IMR-90 (cell line): ENCODE measurements around the gene MPZL3. TPM values are rescaled to one million over a fixed set of nuclear protein-coding genes. Genes with fewer than 3 reads are reported as not detected.

Experiments used
- ATAC-seq: fragments of 200-7000 bp; cut with Tn5 transposase; 2 replicates; pipeline ENCODE4 v1.9.1; 2020; ENCODE audit warnings: low read depth, mild to moderate bottlenecking, moderate library complexity
- BruUV-seq: library from RNA; stranded (reverse); fragments of 400-500 nt; replicated peaks from 2 replicates; lab custom pipeline; 2021; lab: Mats Ljungman, UMichigan
- CTCF ChIA-PET: fragments of 300-600 bp; formaldehyde crosslinking; extraction: SDS; loops from one replicate; lab custom pipeline; 2021; ENCODE audit warnings: antibody characterized with exemption; lab: Yijun Ruan, JAX
- POLR2A ChIA-PET: fragments of 300-600 bp; sonication (Branson Sonifier 250); formaldehyde crosslinking; loops from one replicate; lab custom pipeline; 2022; ENCODE audit warnings: antibody characterized with exemption; ENCODE audit not compliant: unreplicated experiment; lab: Charles Lee
- DNase-seq: peaks from one replicate; pipeline ENCODE4 v3.0.0; 2013
- H2AFZ ChIP-seq: replicated peaks from 2 replicates; pipeline ENCODE3; 2013; ENCODE audit warnings: low read length, mild to moderate bottlenecking; ENCODE audit not compliant: poor library complexity
- H2AK5ac ChIP-seq: 2 replicates; pipeline ENCODE4 v1.6.1; 2013; ENCODE audit warnings: low read depth, low read length, inconsistent platforms
- H2AK9ac ChIP-seq: replicated peaks from 2 replicates; pipeline ENCODE3; 2013; ENCODE audit warnings: mild to moderate bottlenecking, low read depth, low read length, moderate library complexity; ENCODE audit not compliant: poor library complexity
- H2BK120ac ChIP-seq: 2 replicates; pipeline ENCODE4 v1.6.1; 2013; ENCODE audit warnings: low read depth, low read length, inconsistent platforms
- H2BK15ac ChIP-seq: 3 replicates; pipeline ENCODE4 v1.6.1; 2013; ENCODE audit warnings: low read depth, low read length, inconsistent platforms
- H2BK20ac ChIP-seq: 2 replicates; pipeline ENCODE4 v1.6.1; 2013; ENCODE audit warnings: low read depth, mild to moderate bottlenecking, inconsistent platforms, low read length, moderate library complexity
- H2BK5ac ChIP-seq: 2 replicates; pipeline ENCODE4 v1.6.1; 2013; ENCODE audit warnings: mild to moderate bottlenecking, low read depth, low read length, inconsistent platforms; ENCODE audit not compliant: poor library complexity, severe bottlenecking
- H3K14ac ChIP-seq: replicated peaks from 2 replicates; pipeline ENCODE4 v1.6.1; 2013; ENCODE audit warnings: low read depth, low read length, inconsistent platforms
- H3K18ac ChIP-seq: 2 replicates; pipeline ENCODE4 v1.6.1; 2013; ENCODE audit warnings: low read depth, low read length, control low read depth
- H3K23ac ChIP-seq: 2 replicates; pipeline ENCODE4 v1.6.1; 2013; ENCODE audit warnings: low read depth, low read length, inconsistent platforms
- H3K27ac ChIP-seq: 2 replicates; pipeline ENCODE4 v1.5.1; 2013; ENCODE audit warnings: mild to moderate bottlenecking, control low read depth, low read length; ENCODE audit not compliant: insufficient read depth
- H3K27me3 ChIP-seq: 2 replicates; pipeline ENCODE4 v1.6.1; 2013; ENCODE audit warnings: low read length; ENCODE audit not compliant: control insufficient read depth, insufficient read depth
- H3K36me3 ChIP-seq: 2 replicates; pipeline ENCODE4 v1.6.1; 2013; ENCODE audit warnings: low read length, mixed read lengths; ENCODE audit not compliant: control insufficient read depth, insufficient read depth
- H3K4ac ChIP-seq: 2 replicates; pipeline ENCODE4 v1.6.1; 2013; ENCODE audit warnings: low read depth, low read length, inconsistent platforms
- H3K4me1 ChIP-seq: 2 replicates; pipeline ENCODE4 v1.6.1; 2013; ENCODE audit warnings: low read length, mixed read lengths; ENCODE audit not compliant: control insufficient read depth, insufficient read depth
- H3K4me2 ChIP-seq: 2 replicates; pipeline ENCODE4 v1.6.1; 2013; ENCODE audit warnings: low read depth, mild to moderate bottlenecking, control low read depth, low read length, moderate library complexity
- H3K4me3 ChIP-seq: 2 replicates; pipeline ENCODE4 v1.5.1; 2013; ENCODE audit warnings: low read depth, mild to moderate bottlenecking, control low read depth, low read length, moderate library complexity; ENCODE audit not compliant: insufficient read depth
- H3K56ac ChIP-seq: 2 replicates; pipeline ENCODE4 v1.6.1; 2013; ENCODE audit warnings: low read length, inconsistent platforms; ENCODE audit not compliant: insufficient read depth; ENCODE audit errors: extremely low read depth
- H3K79me1 ChIP-seq, 2 experiments: 2 replicates each; pipeline ENCODE4 v1.6.1; 2013; ENCODE audit warnings: low read length in 2 of 2, inconsistent platforms in 1 of 2, low read depth in 1 of 2
- H3K9ac ChIP-seq: 2 replicates; pipeline ENCODE4 v1.6.1; 2013; ENCODE audit warnings: low read depth, low read length, control low read depth
- H3K9me1 ChIP-seq: 2 replicates; pipeline ENCODE4 v1.6.1; 2013; ENCODE audit warnings: low read length, inconsistent platforms; ENCODE audit not compliant: insufficient read depth
- H3K9me3 ChIP-seq: 2 replicates; pipeline ENCODE4 v1.6.1; 2013; ENCODE audit warnings: low read length; ENCODE audit not compliant: control insufficient read depth, insufficient read depth
- H4K20me1 ChIP-seq: 2 replicates; pipeline ENCODE4 v1.6.1; 2013; ENCODE audit warnings: low read length, inconsistent platforms; ENCODE audit not compliant: insufficient read depth
- H4K5ac ChIP-seq: 2 replicates; pipeline ENCODE4 v1.6.1; 2013; ENCODE audit warnings: mild to moderate bottlenecking, low read depth, low read length, control low read depth
- H4K8ac ChIP-seq, 2 experiments: 2 replicates each; pipeline ENCODE4 v1.6.1; 2013; ENCODE audit warnings: low read depth in 2 of 2, low read length in 2 of 2, control low read depth in 1 of 2, inconsistent platforms in 1 of 2
- H4K91ac ChIP-seq: 2 replicates; pipeline ENCODE4 v1.6.1; 2013; ENCODE audit warnings: low read depth, low read length, inconsistent platforms; ENCODE audit not compliant: insufficient read depth
- CTCF ChIP-seq: conservative IDR thresholded peaks from 2 replicates; pipeline ENCODE4 v1.5.1; 2012; ENCODE audit warnings: mild to moderate bottlenecking, low read depth, low read length, improper control_type of control experiment
- NFE2L2 ChIP-seq: fragments of 150-350 bp; IDR thresholded peaks from 2 replicates; pipeline ENCODE4 v1.6.1; 2016; ENCODE audit warnings: low read depth, mild to moderate bottlenecking, low read length
- RAD21 ChIP-seq: IDR thresholded peaks from 2 replicates; pipeline ENCODE4 v1.6.1; 2012; ENCODE audit warnings: low read length, improper control_type of control experiment
- RFX5 ChIP-seq: IDR thresholded peaks from 2 replicates; pipeline ENCODE4 v1.8.0; 2012; ENCODE audit warnings: low read depth, mild to moderate bottlenecking, low read length, moderate library complexity
- SMC3 ChIP-seq: fragments of 150-350 bp; IDR thresholded peaks from 2 replicates; pipeline ENCODE4 v1.6.1; 2016; ENCODE audit warnings: low read depth, mild to moderate bottlenecking, antibody characterized with exemption, low read length, moderate library complexity
- WGBS, 2 experiments: methylation state at CpG; one replicate each; pipeline versions ENCODE4 v1.1.5 to v1.1.7; 2013; ENCODE audit warnings: missing lambda C conversion rate in 2 of 2; ENCODE audit not compliant: insufficient read length in 1 of 2; ENCODE audit errors: extremely low coverage in 2 of 2; 5-methylcytosine and 5-hydroxymethylcytosine counted together
- dilution Hi-C: fragments of 300-500 bp; cut with HindIII; formaldehyde crosslinking; loops from one replicate; pipeline ENCODE4 v1.14.3; 2018; ENCODE audit warnings: low sequenced_read_pairs; ENCODE audit not compliant: unreplicated experiment
- in situ Hi-C: fragments of 300-500 bp; cut with MboI; formaldehyde crosslinking; loops from 3 replicates; pipeline ENCODE4 v1.14.3; 2019; ENCODE audit warnings: low sequenced_read_pairs, inconsistent platforms, mixed read lengths
- intact Hi-C: fragments of 100-400 bp; cut with micrococcal nuclease; formaldehyde crosslinking; loops from 2 replicates; pipeline ENCODE4 v1.10.0; 2022
- polyA plus RNA-seq, 3 experiments: library from polyadenylated mRNA; depleted of rRNA; stranded (reverse); fragments of >200 nt; gene quantifications; 2 replicates each; pipeline ENCODE4 v1.2.3, GENCODE V29; 2012; ENCODE audit warnings: low replicate concordance in 1 of 3
- total RNA-seq: library from RNA; depleted of rRNA; stranded (reverse); fragments of >200 nt; gene quantifications from 2 replicates; pipeline ENCODE4 v1.2.3, GENCODE V29; 2012

MPZL3 gene
- total and polyA plus RNA-seq, 2 of the 4 experiments (the other 2 are of a cell fraction) = 0.15 to 0.36 TPM

GRCh38 chr11:118238421-118238820, 13.7 kb downstream of the MPZL3 start:
- ChIA-PET POLR2A (no interaction called here), CTCF (no interaction called here)
- no peak overlapping the region for H3K4me2 ChIP-seq
- H4K91ac ChIP-seq = no peak overlapping the region
- no TSS peak for BruUV-seq
- no peaks in the 10 kb centered on the region for H3K4me1 ChIP-seq
- H4K20me1 ChIP-seq = no peaks in the 10 kb centered on the region
- H3K9me3 ChIP-seq = no peaks in the 10 kb centered on the region
- ATAC-seq = no peak
- H2BK20ac ChIP-seq = no peak overlapping the region
- in situ Hi-C loops (no loop called here), intact Hi-C loops (no loop called here), dilution Hi-C loops (no loop called here)
- H4K5ac ChIP-seq = no peak overlapping the region
- no peak overlapping the region for H2AK5ac ChIP-seq
- no peak overlapping the region for H3K14ac ChIP-seq
- no peak overlapping the region for H2BK120ac ChIP-seq
- no peak overlapping the region for H3K4ac ChIP-seq
- H3K27me3 ChIP-seq = peaks cover 1% of the 10 kb centered on the region; the same call in 1 of the 2 replicates
- no peak overlapping the region for H2AFZ ChIP-seq
- H3K9ac ChIP-seq = no peak overlapping the region
- no CpG with 5 or more reads among the region's 2 CpGs for WGBS, 2 experiments
- DNase-seq = no peak
- H2BK5ac ChIP-seq = no peak overlapping the region
- H2BK15ac ChIP-seq = no peak overlapping the region
- H2AK9ac ChIP-seq = no peak overlapping the region
- H3K56ac ChIP-seq = no peak overlapping the region
- H4K8ac ChIP-seq = no peak overlapping the region
- no peaks in the 10 kb centered on the region for H3K79me1 ChIP-seq
- H3K27ac ChIP-seq = no peak overlapping the region
- no peaks in the 10 kb centered on the region for H3K36me3 ChIP-seq
- H3K9me1 ChIP-seq = no peaks in the 10 kb centered on the region
- no peak overlapping the region for H3K4me3 ChIP-seq
- H3K23ac ChIP-seq = no peak overlapping the region
- no peak overlapping the region for H3K18ac ChIP-seq
- no peak for TF ChIP-seq RAD21
- TF ChIP-seq RFX5 = no peak
- TF ChIP-seq CTCF = no peak
- TF ChIP-seq SMC3 = no peak
- TF ChIP-seq NFE2L2 = no peak
